Measurements from ENCODE around the gene TFEB.

GRCh38 chr6:41736800-41737555 lies 1.6 kb upstream of the TFEB start:
- TF ChIP-seq POLR2A (IDR thresholded peaks at IDR 0.05) (no peak), CTCF (IDR thresholded peaks at IDR 0.05) (no peak), POLR2AphosphoS5 (IDR thresholded peaks at IDR 0.05; ENCODE audit: insufficient read depth in 1 of 2, low read depth in 1 of 2) (no peak)
